BE2C (cell line): ENCODE measurements around the gene CACTIN.
"Not testable (repeated sequence)": the region's sequence is repeated elsewhere in the genome, so short reads cannot be mapped to it uniquely, and the experiment has no call there.

Source experiments
- DNase-seq: peaks from one replicate; pipeline ENCODE4 v3.0.0-alpha.2; 2020
- H3K27me3 ChIP-seq: fragments of 250-450 bp; sonication (Bioruptor Pico); 2 replicates; pipeline ENCODE4 v1.5.1; 2020; ENCODE audit warnings: mild to moderate bottlenecking
- H3K36me3 ChIP-seq: fragments of 250-450 bp; sonication (Bioruptor Pico); 2 replicates; pipeline ENCODE4 v1.5.1; 2020; ENCODE audit warnings: mild to moderate bottlenecking
- H3K4me1 ChIP-seq: fragments of 250-450 bp; sonication (Bioruptor Pico); 2 replicates; pipeline ENCODE4 v1.5.1; 2020
- H3K4me3 ChIP-seq: 2 replicates; pipeline ENCODE4 v1.5.1; 2011; ENCODE audit warnings: low read depth, low read length
- H3K9me3 ChIP-seq: fragments of 250-450 bp; sonication (Bioruptor Pico); 2 replicates; pipeline ENCODE4 v1.5.1; 2020
- CTCF ChIP-seq: IDR thresholded peaks from 2 replicates; pipeline ENCODE4 v1.5.1; 2012; ENCODE audit warnings: mild to moderate bottlenecking, low read depth, low read length

CACTIN gene

GRCh38 chr19:3570606-3571011 is 56.0 kb downstream of the CACTIN start:
- DNase-seq: no peak
- no peak overlapping the region for H3K4me3 ChIP-seq
- H3K36me3 ChIP-seq: peaks cover 7% of the 10 kb centered on the region; the same call in 1 of the 2 replicates
- H3K27me3 ChIP-seq: no peaks in the 10 kb centered on the region
- TF ChIP-seq CTCF: no peak
- no peaks in the 10 kb centered on the region for H3K9me3 ChIP-seq
- H3K4me1 ChIP-seq: peaks cover 3% of the 10 kb centered on the region; the same call in 1 of the 2 replicates

GRCh38 chr19:3570042-3570441 is 56.5 kb downstream of the CACTIN start:
- not testable (repeated sequence) for H3K36me3 ChIP-seq, H3K4me1 ChIP-seq, H3K9me3 ChIP-seq, H3K4me3 ChIP-seq, DNase-seq, H3K27me3 ChIP-seq

- Histone ChIP-seq H3K27me3 (no peaks in the 10 kb centered on the region), H3K36me3 (no peaks in the 10 kb centered on the region), H3K4me1 (no peaks in the 10 kb centered on the region), H3K9me3 (no peaks in the 10 kb centered on the region), H3K4me3 (no peak overlapping the region)
- TF ChIP-seq CTCF: no peak
- no peak for DNase-seq
Observed at GRCh38 chr19:3565139-3565538, 61.5 kb downstream of the CACTIN start.

GRCh38 chr19:3563709-3564524 is 62.7 kb downstream of the CACTIN start:
- DNase-seq: no peak
- TF ChIP-seq CTCF: no peak

More at GRCh38 chr19:3563709-3564524, 62.7 kb downstream of the CACTIN start:
- no peaks in the 10 kb centered on the region for H3K27me3 ChIP-seq
- no peak overlapping the region for H3K4me3 ChIP-seq
- no peaks in the 10 kb centered on the region for H3K4me1 ChIP-seq
- no peaks in the 10 kb centered on the region for H3K9me3 ChIP-seq
- H3K36me3 ChIP-seq: no peaks in the 10 kb centered on the region
